Naive thymus-derived CD4-positive, alpha-beta T cell (primary cell): Measurements from ENCODE around the gene DIPK1A. TPM values are rescaled to one million over a fixed set of nuclear protein-coding genes. Genes with fewer than 3 reads are reported as not detected.

ENCODE experiments used
- ATAC-seq: fragments of 150-1000 bp; cut with Tn5 transposase; 2 replicates; pipeline ENCODE4 v1.10.0; 2021; ENCODE audit warnings: mild to moderate bottlenecking, moderate library complexity
- CTCF ChIA-PET: fragments of 350-600 bp; sonication (Branson Sonifier 250); formaldehyde crosslinking; loops from one replicate; lab custom pipeline; 2021; ENCODE audit warnings: antibody characterized with exemption; lab: Charles Lee
- POLR2A ChIA-PET: fragments of 350-600 bp; sonication (Branson Sonifier 250); formaldehyde crosslinking; loops from one replicate; lab custom pipeline; 2021; ENCODE audit warnings: antibody characterized with exemption, inconsistent platforms; lab: Charles Lee
- DNase-seq, 9 donors: peaks; one replicate each; pipeline versions ENCODE4 v3.0.0 to v3.0.0-alpha.2; 2020 to 2022; ENCODE audit warnings: mixed read lengths in 1 of 9
- H3K27ac ChIP-seq: one replicate; pipeline ENCODE4 v1.7.0; 2013; ENCODE audit warnings: mild to moderate bottlenecking, low read depth, low read length, moderate library complexity
- H3K27me3 ChIP-seq, 2 donors: one replicate each; pipeline ENCODE4 v1.7.0; 2013; ENCODE audit warnings: low read length in 2 of 2, mild to moderate bottlenecking in 2 of 2, moderate library complexity in 2 of 2; ENCODE audit not compliant: control insufficient read depth in 2 of 2, insufficient read depth in 2 of 2
- H3K36me3 ChIP-seq, 3 experiments: 1 replicate in 2 of 3; 2 replicates in 1 of 3; pipeline ENCODE4 v1.7.0; 2013; ENCODE audit warnings: low read length in 3 of 3, mild to moderate bottlenecking in 3 of 3, moderate library complexity in 1 of 3; ENCODE audit not compliant: insufficient read depth in 3 of 3, control insufficient read depth in 2 of 3
- H3K4me1 ChIP-seq, 2 donors: one replicate each; pipeline ENCODE4 v1.7.0; 2013; ENCODE audit warnings: low read length in 2 of 2, mild to moderate bottlenecking in 2 of 2, moderate library complexity in 1 of 2; ENCODE audit not compliant: control insufficient read depth in 2 of 2, insufficient read depth in 2 of 2
- H3K4me3 ChIP-seq: 2 replicates; pipeline ENCODE4 v1.7.0; 2013; ENCODE audit warnings: mild to moderate bottlenecking, low read length
- H3K9me3 ChIP-seq, 3 experiments: 1 replicate in 2 of 3; 2 replicates in 1 of 3; pipeline ENCODE4 v1.7.0; 2013; ENCODE audit warnings: low read length in 3 of 3; ENCODE audit not compliant: control insufficient read depth in 2 of 3
- H3K27ac Mint-ChIP-seq, 9 donors: one replicate each; pipeline ENCODE4 v1.8.0; 2020 to 2022; ENCODE audit warnings: mixed read lengths in 9 of 9, mild to moderate bottlenecking in 8 of 9, moderate library complexity in 5 of 9, inconsistent platforms in 2 of 9
- H3K27me3 Mint-ChIP-seq, 5 donors: one replicate each; pipeline ENCODE4 v1.8.0; 2021 to 2022; ENCODE audit warnings: mixed read lengths in 5 of 5, mild to moderate bottlenecking in 1 of 5
- H3K36me3 Mint-ChIP-seq, 5 donors: one replicate each; pipeline ENCODE4 v1.8.0; 2020 to 2022; ENCODE audit warnings: mixed read lengths in 5 of 5, mild to moderate bottlenecking in 3 of 5, inconsistent platforms in 1 of 5
- H3K4me1 Mint-ChIP-seq, 7 donors: one replicate each; pipeline ENCODE4 v1.8.0; 2020 to 2022; ENCODE audit warnings: mixed read lengths in 7 of 7, mild to moderate bottlenecking in 3 of 7, inconsistent platforms in 1 of 7
- H3K4me3 Mint-ChIP-seq, 10 donors: one replicate each; pipeline ENCODE4 v1.8.0; 2020 to 2022; ENCODE audit warnings: mild to moderate bottlenecking in 10 of 10, mixed read lengths in 10 of 10, moderate library complexity in 6 of 10, inconsistent platforms in 2 of 10
- H3K9me3 Mint-ChIP-seq, 11 donors: one replicate each; pipeline ENCODE4 v1.8.0; 2020 to 2022; ENCODE audit warnings: mixed read lengths in 11 of 11, mild to moderate bottlenecking in 4 of 11, inconsistent platforms in 1 of 11, moderate library complexity in 1 of 11
- intact Hi-C, 2 donors: fragments of 100-400 bp; cut with micrococcal nuclease; formaldehyde crosslinking; loops; one replicate each; pipeline ENCODE4 v1.15.1; 2023
- polyA plus RNA-seq, 2 donors: library from polyadenylated mRNA; unstranded; fragments of 300-500 nt; fragmentation: Illumina TruSeq; gene quantifications; one replicate each; pipeline ENCODE4 v1.2.3, GENCODE V29; 2021
- total RNA-seq, 6 experiments: library from RNA in 5 of 6; stranded (reverse) in 5 of 6; gene quantifications; 1 replicate in 5 of 6; 2 replicates in 1 of 6; pipeline ENCODE4 v1.2.3 and lab custom pipeline; 2021 to 2026

Gene DIPK1A
- total and polyA plus RNA-seq, 7 experiments from 2014 or later = 9.9 to 21.9 (median 15.2) TPM

GRCh38 chr1:92858564-92859399, 102.5 kb downstream of the DIPK1A start:
- ChIA-PET POLR2A (interaction anchor here (0.6 to 2.8 kb wide), 11 partner anchors 9 to 135 kb away, joined by 3 to 31 read pairs (median 5); partner anchors contain the start of gene DIPK1A), CTCF (interaction anchor here (0.5 to 6.6 kb wide), 38 partner anchors 8 to 684 kb away, joined by 3 to 121 read pairs (median 4); partner anchors contain the start of gene DIPK1A)
- no peaks in the 10 kb centered on the region for H3K27me3 ChIP-seq
- H3K9me3 ChIP-seq = no peaks in the 10 kb centered on the region
- intact Hi-C loops = loop anchor here (1.0 to 5.0 kb wide), 10 partner anchors 26 to 861 kb away; partner anchors contain the start of genes MTF2 (in 2 of the 2) and RPL5 (in 1 of the 2)
- Mint-ChIP-seq H3K9me3 (peaks cover 0 to 4% (median 0%) of the 10 kb centered on the region in 11 donors), H3K36me3 (peaks cover 5 to 12% (median 10%) of the 10 kb centered on the region in 5 donors), H3K27me3 (no peaks in the 10 kb centered on the region), H3K27ac (peak overlapping the region; percentile 29 to 83 (median 55)), H3K4me1 (peaks cover 15 to 32% (median 22%) of the 10 kb centered on the region in 7 donors), H3K4me3 (peak overlapping the region; percentile 5 to 80 (median 70))
- peak overlapping the region; percentile 17 for H3K4me3 ChIP-seq
- H3K27ac ChIP-seq = peak overlapping the region; percentile 43
- peak in 8 of 9 donors; percentile 32 to 86 (median 80) for DNase-seq
- H3K4me1 ChIP-seq = peaks cover 0 to 3% of the 10 kb centered on the region in 2 donors
- no peaks in the 10 kb centered on the region for H3K36me3 ChIP-seq
- ATAC-seq = peak; percentile 100

- H3K9me3 ChIP-seq = no peaks in the 10 kb centered on the region
- Mint-ChIP-seq H3K36me3 (peaks cover 5 to 12% (median 10%) of the 10 kb centered on the region in 5 donors), H3K4me1 (peaks cover 15 to 37% (median 26%) of the 10 kb centered on the region in 7 donors), H3K9me3 (peaks cover 0 to 4% (median 0%) of the 10 kb centered on the region in 11 donors), H3K27me3 (no peaks in the 10 kb centered on the region), H3K4me3 (no peak overlapping the region), H3K27ac (no peak overlapping the region)
- POLR2A ChIA-PET = interaction anchor here (0.9 to 2.8 kb wide), 7 partner anchors 98 to 136 kb away, joined by 3 to 31 read pairs (median 9); partner anchors contain the start of gene DIPK1A
- no peak for DNase-seq
- no peak for ATAC-seq
- H3K27ac ChIP-seq = no peak overlapping the region
- no peak overlapping the region for H3K4me3 ChIP-seq
- intact Hi-C loops = loop anchor here (2.0 to 5.0 kb wide), 5 partner anchors 25 to 219 kb away; partner anchors contain the start of genes MTF2 (in 1 of the 2) and RPL5 (in 1 of the 2)
- H3K36me3 ChIP-seq = no peaks in the 10 kb centered on the region
- CTCF ChIA-PET = interaction anchor here (0.6 to 6.6 kb wide), 19 partner anchors 11 to 685 kb away, joined by 3 to 121 read pairs (median 6); partner anchors contain the start of genes DIPK1A and RPL5
- no peaks in the 10 kb centered on the region for H3K27me3 ChIP-seq
- H3K4me1 ChIP-seq = peaks cover 0 to 3% of the 10 kb centered on the region in 2 donors
Measured at GRCh38 chr1:92857817-92858216, 103.4 kb downstream of the DIPK1A start.

GRCh38 chr1:92855236-92855635, 106.0 kb downstream of the DIPK1A start:
- ChIA-PET POLR2A (interaction anchor here (0.6 to 1.8 kb wide), 5 partner anchors 16 to 139 kb away, joined by 3 to 7 read pairs (median 5); no protein-coding TSS in a partner anchor), CTCF (interaction anchor here (0.7 to 6.6 kb wide), 5 partner anchors 23 to 138 kb away, joined by 3 to 121 read pairs (median 8); partner anchors contain the start of genes DIPK1A and RPL5)
- Histone ChIP-seq H3K4me1 (peaks cover 0 to 3% of the 10 kb centered on the region in 2 donors), H3K27me3 (no peaks in the 10 kb centered on the region), H3K9me3 (no peaks in the 10 kb centered on the region), H3K36me3 (peaks cover 0 to 3% (median 3%) of the 10 kb centered on the region in 3 experiments), H3K27ac (no peak overlapping the region), H3K4me3 (no peak overlapping the region)
- Mint-ChIP-seq H3K4me3 (no peak overlapping the region), H3K4me1 (peaks cover 19 to 46% (median 37%) of the 10 kb centered on the region in 7 donors), H3K27me3 (no peaks in the 10 kb centered on the region), H3K27ac (no peak overlapping the region), H3K36me3 (peaks cover 5 to 16% (median 14%) of the 10 kb centered on the region in 5 donors), H3K9me3 (peaks cover 0 to 4% (median 0%) of the 10 kb centered on the region in 11 donors)
- intact Hi-C loops = loop anchor here in 1 of 2 donors (5.0 kb wide), 1 partner anchor 222 kb away; the partner anchor contains the start of gene MTF2
- no peak for ATAC-seq
- no peak for DNase-seq

- intact Hi-C loops = no loop called here
- Mint-ChIP-seq H3K4me1 (peaks cover 18 to 44% (median 33%) of the 10 kb centered on the region in 7 donors), H3K9me3 (peaks cover 0 to 4% (median 0%) of the 10 kb centered on the region in 11 donors), H3K36me3 (peaks cover 5 to 19% (median 14%) of the 10 kb centered on the region in 5 donors), H3K27ac (peak overlapping the region in 5 of 9 donors; percentile 25 to 60 (median 52)), H3K27me3 (no peaks in the 10 kb centered on the region), H3K4me3 (no peak overlapping the region)
- Histone ChIP-seq H3K4me1 (peaks cover 0 to 3% of the 10 kb centered on the region in 2 donors), H3K27ac (no peak overlapping the region), H3K36me3 (peaks cover 0 to 13% (median 7%) of the 10 kb centered on the region in 3 experiments), H3K4me3 (no peak overlapping the region), H3K9me3 (no peaks in the 10 kb centered on the region), H3K27me3 (no peaks in the 10 kb centered on the region)
- DNase-seq (no peak), ATAC-seq (no peak)
- POLR2A ChIA-PET = interaction anchor here (1.0 to 1.8 kb wide), 3 partner anchors 22 to 140 kb away, joined by 4 to 7 read pairs (median 5); no protein-coding TSS in a partner anchor
- CTCF ChIA-PET = interaction anchor here (0.6 to 6.6 kb wide), 6 partner anchors 22 to 269 kb away, joined by 3 to 121 read pairs (median 4); no protein-coding TSS in a partner anchor
Measured at GRCh38 chr1:92854101-92854785, 107.0 kb downstream of the DIPK1A start.

- Mint-ChIP-seq H3K27ac (no peak overlapping the region), H3K4me3 (no peak overlapping the region), H3K4me1 (peaks cover 20 to 34% (median 24%) of the 10 kb centered on the region in 7 donors), H3K36me3 (peaks cover 5 to 20% (median 14%) of the 10 kb centered on the region in 5 donors), H3K27me3 (no peaks in the 10 kb centered on the region), H3K9me3 (peaks cover 0 to 4% (median 0%) of the 10 kb centered on the region in 11 donors)
- intact Hi-C loops = no loop called here
- ATAC-seq = peak; percentile 52
- no peak for DNase-seq
- POLR2A ChIA-PET = interaction anchor here (1.0 to 1.8 kb wide), 2 partner anchors 21 to 109 kb away, joined by 4 to 5 read pairs; no protein-coding TSS in a partner anchor
- Histone ChIP-seq H3K9me3 (no peaks in the 10 kb centered on the region), H3K36me3 (peaks cover 0 to 17% (median 7%) of the 10 kb centered on the region in 3 experiments), H3K4me3 (no peak overlapping the region), H3K27me3 (no peaks in the 10 kb centered on the region), H3K27ac (no peak overlapping the region), H3K4me1 (no peaks in the 10 kb centered on the region)
- CTCF ChIA-PET = interaction anchor here (0.5 to 2.0 kb wide), 5 partner anchors 21 to 209 kb away, joined by 3 to 8 read pairs (median 3); no protein-coding TSS in a partner anchor
Measured at GRCh38 chr1:92853299-92853698, 108.0 kb downstream of the DIPK1A start.
